Right lobe of liver (tissue), 6 donors: ENCODE results near the gene AKR1C2. TPM values are rescaled to one million over a fixed set of nuclear protein-coding genes. Genes with fewer than 3 reads are reported as not detected.
A peak's percentile ranks its signal among the peaks of the same experiment; 100 is the strongest.
"Not testable (repeated sequence)": the region's sequence is repeated elsewhere in the genome, so short reads cannot be mapped to it uniquely, and the experiment has no call there.

Experiments
- ATAC-seq, 4 donors: fragments of 200-7000 bp; cut with Tn5 transposase; one replicate each; pipeline ENCODE4 v1.9.1; 2020; ENCODE audit warnings: mild to moderate bottlenecking in 4 of 4, moderate library complexity in 4 of 4
- DNase-seq, 3 donors: peaks; one replicate each; pipeline ENCODE4 v3.0.0-alpha.2; 2020
- H3K27ac ChIP-seq, 3 donors: fragments of 200-600 bp; one replicate each; pipeline ENCODE4 v1.8.0; 2022
- H3K27me3 ChIP-seq, 2 donors: fragments of 200-600 bp; one replicate each; pipeline ENCODE4 v1.8.0; 2022
- H3K36me3 ChIP-seq, 4 donors: fragments of 200-600 bp; sonication (generic) in 1 of 4; one replicate each; pipeline versions ENCODE4 v1.5.1 to v1.8.0; 2017 to 2022; ENCODE audit warnings: control low read depth in 1 of 4
- H3K4me1 ChIP-seq, 4 donors: fragments of 200-600 bp; sonication (generic) in 1 of 4; one replicate each; pipeline versions ENCODE4 v1.5.1 to v1.8.0; 2017 to 2022; ENCODE audit warnings: control low read depth in 1 of 4
- H3K4me3 ChIP-seq, 3 donors: fragments of 200-600 bp; one replicate each; pipeline ENCODE4 v1.8.0; 2022
- H3K9me3 ChIP-seq, 4 donors: fragments of 200-600 bp; sonication (generic) in 1 of 4; one replicate each; pipeline versions ENCODE4 v1.5.1 to v1.8.0; 2017 to 2022; ENCODE audit warnings: control low read depth in 1 of 4
- CTCF ChIP-seq, 4 donors: fragments of 200-600 bp in 3 of 4; fragments of 450-650 bp in 1 of 4; IDR thresholded peaks; one replicate each; pipeline versions ENCODE4 v1.5.1 to v1.8.0; 2016 to 2022; ENCODE audit warnings: antibody characterized with exemption in 4 of 4, mild to moderate bottlenecking in 2 of 4
- POLR2A ChIP-seq: fragments of 450-650 bp; IDR thresholded peaks from one replicate; pipeline ENCODE4 v1.6.1; 2017; ENCODE audit warnings: antibody characterized with exemption, mild to moderate bottlenecking
- WGBS: methylation state at CpG from one replicate; pipeline ENCODE4 v1.1.6; 2018; ENCODE audit warnings: low coverage, low lambda C conversion rate; ENCODE audit not compliant: insufficient coverage; ENCODE audit errors: missing lambda C conversion rate; 5-methylcytosine and 5-hydroxymethylcytosine counted together
- intact Hi-C, 2 donors: fragments of 100-400 bp; cut with DNase I; formaldehyde crosslinking; loops; one replicate each; pipeline versions ENCODE4 v1.11.2 to v1.14.1; 2022
- total RNA-seq, 6 experiments: library from RNA; depleted of rRNA in 2 of 6; stranded (reverse); fragments of >200 nt in 2 of 6; fragmentation: NEBNext Ultra II Directional in 3 of 6; extraction: Animal tissue kit (Norgen Biotek cat#: 25700) in 3 of 6; gene quantifications; one replicate each; pipeline versions ENCODE4 v1.1.0 to v1.2.4, GENCODE V29; 2016 to 2023
- donor health status: DM: no; HTN: yes; CAD: no.
- donor health status: DM: no; HTN: no; CAD: no.
- donor health status: DM: no; HTN: no; CAD: no.
- donor health status: DM: no; HTN: yes; CAD: no.
- donor health status: DM: no; HTN: yes; CAD: no.

AKR1C2 gene
- total RNA-seq, 6 experiments from 2014 or later, result 203 to 2,018 (median 421) TPM

GRCh38 chr10:4981722-4982471 is 21.8 kb downstream of the AKR1C2 start:
- Histone ChIP-seq H3K9me3 (no peaks in the 10 kb centered on the region), H3K4me3 (no peak overlapping the region), H3K4me1 (no peaks in the 10 kb centered on the region), H3K36me3 (peaks cover 0 to 33% (median 11%) of the 10 kb centered on the region in 4 donors), H3K27ac (peak overlapping the region in 2 of 3 donors; percentile 26 to 60), H3K27me3 (no peaks in the 10 kb centered on the region)
- TF ChIP-seq POLR2A (no peak), CTCF (IDR thresholded peaks at IDR 0.05) (peak; percentile 33 to 51 (median 46))
- ATAC-seq (peak; percentile 36 to 57 (median 40)), DNase-seq (peak in 2 of 3 donors; percentile 51 to 56)
- WGBS, result 32% methylated on average over 12 of the region's 14 CpGs
- intact Hi-C loops, result no loop called here

- no peak for DNase-seq
- intact Hi-C loops, result no loop called here
- WGBS, result 88% methylated on average over 2 of the region's 2 CpGs
- TF ChIP-seq CTCF (IDR thresholded peaks at IDR 0.05) (no peak), POLR2A (no peak)
- H3K27me3 ChIP-seq, result no peaks in the 10 kb centered on the region
- H3K4me1 ChIP-seq, result no peaks in the 10 kb centered on the region
- peaks cover 0 to 41% (median 13%) of the 10 kb centered on the region in 4 donors for H3K36me3 ChIP-seq
- peak overlapping the region in 1 of 3 donors; percentile 60 for H3K27ac ChIP-seq
- no peak overlapping the region for H3K4me3 ChIP-seq
- no peaks in the 10 kb centered on the region for H3K9me3 ChIP-seq
- ATAC-seq, result no peak
Observed at GRCh38 chr10:4980793-4981192, 22.9 kb downstream of the AKR1C2 start.

GRCh38 chr10:4978870-4979269 is 24.8 kb downstream of the AKR1C2 start:
- Histone ChIP-seq H3K27ac (no peak overlapping the region), H3K27me3 (no peaks in the 10 kb centered on the region), H3K4me3 (no peak overlapping the region), H3K9me3 (no peaks in the 10 kb centered on the region), H3K4me1 (no peaks in the 10 kb centered on the region), H3K36me3 (peaks cover 0 to 56% (median 13%) of the 10 kb centered on the region in 4 donors)
- WGBS, result 88% methylated on average over 4 of the region's 4 CpGs
- ATAC-seq (no peak), DNase-seq (no peak)
- TF ChIP-seq POLR2A (no peak), CTCF (IDR thresholded peaks at IDR 0.05) (no peak)
- intact Hi-C loops, result no loop called here

DNA sequence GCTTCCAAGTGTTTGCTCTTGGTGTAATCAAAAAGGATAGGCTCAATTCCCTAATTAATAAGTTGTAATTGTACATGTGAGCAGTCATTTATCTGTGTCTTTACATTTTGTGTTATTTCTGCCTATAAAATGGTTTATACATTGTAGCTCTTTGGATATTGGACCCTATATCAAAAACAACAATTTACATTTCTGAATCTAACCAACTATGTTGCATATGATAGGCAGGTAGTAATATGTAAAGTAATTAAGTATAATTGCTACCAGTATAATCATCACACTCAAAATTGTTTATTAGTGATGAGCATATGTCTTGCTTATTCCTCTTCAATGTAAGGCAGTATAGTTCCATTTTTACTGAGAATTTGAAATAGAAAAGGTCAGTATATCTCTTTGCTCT is 26.6 kb downstream of the AKR1C2 start:
- Histone ChIP-seq H3K27me3 (no peaks in the 10 kb centered on the region), H3K4me3 (no peak overlapping the region), H3K9me3 (no peaks in the 10 kb centered on the region), H3K4me1 (no peaks in the 10 kb centered on the region), H3K36me3 (peaks cover 0 to 70% (median 14%) of the 10 kb centered on the region in 4 donors), H3K27ac (peak overlapping the region in 1 of 3 donors; percentile 66)
- DNase-seq, result no peak
- intact Hi-C loops, result no loop called here
- no peak for ATAC-seq
- TF ChIP-seq CTCF (IDR thresholded peaks at IDR 0.05), result no peak

- H3K9me3 ChIP-seq, H3K27me3 ChIP-seq, H3K27ac ChIP-seq, H3K4me1 ChIP-seq, intact Hi-C loops, H3K4me3 ChIP-seq, ATAC-seq, DNase-seq: not testable (repeated sequence)
- peaks cover 0 to 74% (median 18%) of the 10 kb centered on the region in 4 donors for H3K36me3 ChIP-seq
Observed at GRCh38 chr10:4974400-4974799, 29.3 kb downstream of the AKR1C2 start.

GRCh38 chr10:4973294-4973693 is 30.4 kb downstream of the AKR1C2 start:
- H3K4me1 ChIP-seq, H3K9me3 ChIP-seq, H3K27me3 ChIP-seq, H3K4me3 ChIP-seq, intact Hi-C loops, H3K27ac ChIP-seq: not testable (repeated sequence)
- ATAC-seq (peak; percentile 51 to 72 (median 62)), DNase-seq (peak in 2 of 3 donors; percentile 56 to 77)
- H3K36me3 ChIP-seq, result peaks cover 0 to 74% (median 21%) of the 10 kb centered on the region in 4 donors
- 88% methylated on average over 1 of the region's 1 CpG for WGBS

GRCh38 chr10:4972369-4973142 is 31.1 kb downstream of the AKR1C2 start:
- H3K27me3 ChIP-seq, H3K4me1 ChIP-seq, H3K9me3 ChIP-seq, intact Hi-C loops, DNase-seq, H3K4me3 ChIP-seq: not testable (repeated sequence)
- Histone ChIP-seq H3K36me3 (peaks cover 0 to 75% (median 21%) of the 10 kb centered on the region in 4 donors), H3K27ac (peak overlapping the region in 1 of 3 donors; percentile 29)
- WGBS, result 98% methylated on average over 7 of the region's 18 CpGs
- ATAC-seq, result peak in 3 of 4 donors; percentile 2 to 36 (median 35)
